ENCODE measurements around the gene SOCS1.

DNA sequence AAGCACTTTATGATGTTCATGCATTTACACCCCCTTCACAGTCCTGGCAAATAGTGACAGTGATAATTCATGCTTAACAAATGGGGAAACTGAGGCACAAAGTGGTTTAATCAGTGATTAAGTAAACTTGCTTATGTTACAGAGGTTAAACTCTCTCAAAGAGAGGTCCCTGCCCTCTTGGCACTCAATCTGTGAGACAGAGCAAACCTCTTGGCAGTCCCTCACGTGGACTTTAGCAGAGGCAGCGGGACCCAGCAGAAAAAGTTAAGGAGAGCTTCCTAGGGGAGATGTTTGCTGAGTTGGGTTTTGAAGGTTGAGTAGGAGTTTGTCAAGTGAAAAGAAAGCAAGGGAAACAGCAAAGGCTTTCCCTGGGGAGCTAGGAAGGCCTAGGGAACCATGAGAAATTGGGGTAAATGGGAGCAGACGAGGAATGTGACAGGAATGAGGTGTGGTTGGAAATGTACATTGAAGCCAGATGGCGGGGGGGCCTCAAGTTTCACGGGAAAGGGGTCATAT is 10.7 kb downstream of the SOCS1 start:
- TF ChIP-seq ZNF274 (IDR thresholded peaks at IDR 0.05; ENCODE audit: borderline replicate concordance, low read depth, low read length) (no peak), ZNF217 (CRISPR knock-in tag; IDR thresholded peaks at IDR 0.05) (no peak), ZNF695 (CRISPR knock-in tag; IDR thresholded peaks at IDR 0.05) (no peak), POLR2A (conservative IDR thresholded peaks at IDR 0.05) (no peak), MCM2 (IDR thresholded peaks at IDR 0.05; ENCODE audit: low read depth) (no peak), ZNF3 (CRISPR knock-in tag; IDR thresholded peaks at IDR 0.05) (no peak), ZNF668 (CRISPR knock-in tag; IDR thresholded peaks at IDR 0.05) (no peak), DNMT1 (IDR thresholded peaks at IDR 0.05) (no peak), NFIC (IDR thresholded peaks at IDR 0.05) (no peak)
- TF ChIP-seq, protein P1, sequence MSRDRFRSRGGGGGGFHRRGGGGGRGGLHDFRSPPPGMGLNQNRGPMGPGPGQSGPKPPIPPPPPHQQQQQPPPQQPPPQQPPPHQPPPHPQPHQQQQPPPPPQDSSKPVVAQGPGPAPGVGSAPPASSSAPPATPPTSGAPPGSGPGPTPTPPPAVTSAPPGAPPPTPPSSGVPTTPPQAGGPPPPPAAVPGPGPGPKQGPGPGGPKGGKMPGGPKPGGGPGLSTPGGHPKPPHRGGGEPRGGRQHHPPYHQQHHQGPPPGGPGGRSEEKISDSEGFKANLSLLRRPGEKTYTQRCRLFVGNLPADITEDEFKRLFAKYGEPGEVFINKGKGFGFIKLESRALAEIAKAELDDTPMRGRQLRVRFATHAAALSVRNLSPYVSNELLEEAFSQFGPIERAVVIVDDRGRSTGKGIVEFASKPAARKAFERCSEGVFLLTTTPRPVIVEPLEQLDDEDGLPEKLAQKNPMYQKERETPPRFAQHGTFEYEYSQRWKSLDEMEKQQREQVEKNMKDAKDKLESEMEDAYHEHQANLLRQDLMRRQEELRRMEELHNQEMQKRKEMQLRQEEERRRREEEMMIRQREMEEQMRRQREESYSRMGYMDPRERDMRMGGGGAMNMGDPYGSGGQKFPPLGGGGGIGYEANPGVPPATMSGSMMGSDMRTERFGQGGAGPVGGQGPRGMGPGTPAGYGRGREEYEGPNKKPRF (IDR thresholded peaks at IDR 0.05; ENCODE audit: low read depth, low read length) = no peak
- TF ChIP-seq, protein P2, sequence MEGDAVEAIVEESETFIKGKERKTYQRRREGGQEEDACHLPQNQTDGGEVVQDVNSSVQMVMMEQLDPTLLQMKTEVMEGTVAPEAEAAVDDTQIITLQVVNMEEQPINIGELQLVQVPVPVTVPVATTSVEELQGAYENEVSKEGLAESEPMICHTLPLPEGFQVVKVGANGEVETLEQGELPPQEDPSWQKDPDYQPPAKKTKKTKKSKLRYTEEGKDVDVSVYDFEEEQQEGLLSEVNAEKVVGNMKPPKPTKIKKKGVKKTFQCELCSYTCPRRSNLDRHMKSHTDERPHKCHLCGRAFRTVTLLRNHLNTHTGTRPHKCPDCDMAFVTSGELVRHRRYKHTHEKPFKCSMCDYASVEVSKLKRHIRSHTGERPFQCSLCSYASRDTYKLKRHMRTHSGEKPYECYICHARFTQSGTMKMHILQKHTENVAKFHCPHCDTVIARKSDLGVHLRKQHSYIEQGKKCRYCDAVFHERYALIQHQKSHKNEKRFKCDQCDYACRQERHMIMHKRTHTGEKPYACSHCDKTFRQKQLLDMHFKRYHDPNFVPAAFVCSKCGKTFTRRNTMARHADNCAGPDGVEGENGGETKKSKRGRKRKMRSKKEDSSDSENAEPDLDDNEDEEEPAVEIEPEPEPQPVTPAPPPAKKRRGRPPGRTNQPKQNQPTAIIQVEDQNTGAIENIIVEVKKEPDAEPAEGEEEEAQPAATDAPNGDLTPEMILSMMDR (IDR thresholded peaks at IDR 0.05 in 2 of 3, conservative IDR thresholded peaks at IDR 0.05 in 1 of 3; ENCODE audit: insufficient read depth in 2 of 3, low read depth in 1 of 3, low read length in 3 of 3) = no peak
- TF ChIP-seq, protein P3, sequence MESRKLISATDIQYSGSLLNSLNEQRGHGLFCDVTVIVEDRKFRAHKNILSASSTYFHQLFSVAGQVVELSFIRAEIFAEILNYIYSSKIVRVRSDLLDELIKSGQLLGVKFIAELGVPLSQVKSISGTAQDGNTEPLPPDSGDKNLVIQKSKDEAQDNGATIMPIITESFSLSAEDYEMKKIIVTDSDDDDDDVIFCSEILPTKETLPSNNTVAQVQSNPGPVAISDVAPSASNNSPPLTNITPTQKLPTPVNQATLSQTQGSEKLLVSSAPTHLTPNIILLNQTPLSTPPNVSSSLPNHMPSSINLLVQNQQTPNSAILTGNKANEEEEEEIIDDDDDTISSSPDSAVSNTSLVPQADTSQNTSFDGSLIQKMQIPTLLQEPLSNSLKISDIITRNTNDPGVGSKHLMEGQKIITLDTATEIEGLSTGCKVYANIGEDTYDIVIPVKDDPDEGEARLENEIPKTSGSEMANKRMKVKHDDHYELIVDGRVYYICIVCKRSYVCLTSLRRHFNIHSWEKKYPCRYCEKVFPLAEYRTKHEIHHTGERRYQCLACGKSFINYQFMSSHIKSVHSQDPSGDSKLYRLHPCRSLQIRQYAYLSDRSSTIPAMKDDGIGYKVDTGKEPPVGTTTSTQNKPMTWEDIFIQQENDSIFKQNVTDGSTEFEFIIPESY (CRISPR knock-in tag; IDR thresholded peaks at IDR 0.05) = no peak
- TF ChIP-seq, protein P4, sequence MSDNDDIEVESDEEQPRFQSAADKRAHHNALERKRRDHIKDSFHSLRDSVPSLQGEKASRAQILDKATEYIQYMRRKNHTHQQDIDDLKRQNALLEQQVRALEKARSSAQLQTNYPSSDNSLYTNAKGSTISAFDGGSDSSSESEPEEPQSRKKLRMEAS (CRISPR knock-in tag; IDR thresholded peaks at IDR 0.05) = no peak

Data from K562 (cell line).